Amygdala (tissue), 56 donors: Measurements from ENCODE around the gene POU3F2.

ENCODE experiments used
- DNase-seq, 56 donors: peaks; one replicate each; lab custom pipeline; 2025; lab: John Stamatoyannopoulos, UW

The POU3F2 gene

DNA sequence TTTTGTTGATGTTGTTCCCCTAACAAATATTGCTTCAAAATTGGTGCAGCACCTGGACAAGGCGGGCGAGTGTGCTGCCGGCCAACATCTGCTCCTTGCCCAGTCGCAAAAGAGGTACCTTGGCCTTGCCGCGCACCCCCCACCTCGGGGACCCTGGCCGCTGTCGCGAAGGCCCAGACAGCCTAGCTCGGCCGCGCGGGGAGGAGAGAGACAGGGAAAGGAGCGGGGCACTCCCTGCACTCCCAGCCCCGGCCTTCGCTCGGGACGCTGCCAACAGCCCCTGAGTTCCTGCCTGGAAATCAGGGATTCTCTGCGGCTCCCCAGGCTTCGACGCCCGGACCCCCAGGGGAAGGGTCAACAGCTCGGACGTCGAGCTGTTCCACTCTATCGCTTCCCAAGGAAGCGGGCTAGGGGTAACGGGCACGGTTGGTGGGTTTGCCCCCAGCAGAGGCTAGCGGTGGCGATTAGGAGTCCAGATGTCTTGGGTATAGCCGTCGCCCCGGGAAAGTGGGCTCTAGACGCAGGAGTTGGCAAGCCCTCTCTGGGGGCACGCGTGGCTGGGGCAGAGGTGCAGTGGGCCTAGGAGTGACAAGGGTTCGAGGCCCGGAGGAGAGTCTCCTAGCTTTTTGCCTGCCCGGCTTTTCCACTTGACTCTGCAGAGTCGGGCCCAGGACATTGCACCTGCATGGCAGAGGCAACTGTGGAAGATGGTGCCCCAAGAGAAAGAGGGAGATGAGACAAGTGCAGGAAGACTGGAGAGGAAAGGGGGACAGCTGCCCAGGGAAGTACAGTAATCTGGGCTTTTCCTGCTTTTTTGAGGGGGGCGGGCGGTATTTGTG, 8.2 kb downstream of the POU3F2 start:
- DNase-seq, result peak in 9 of 56 donors; percentile 18 to 64 (median 30)

DNA sequence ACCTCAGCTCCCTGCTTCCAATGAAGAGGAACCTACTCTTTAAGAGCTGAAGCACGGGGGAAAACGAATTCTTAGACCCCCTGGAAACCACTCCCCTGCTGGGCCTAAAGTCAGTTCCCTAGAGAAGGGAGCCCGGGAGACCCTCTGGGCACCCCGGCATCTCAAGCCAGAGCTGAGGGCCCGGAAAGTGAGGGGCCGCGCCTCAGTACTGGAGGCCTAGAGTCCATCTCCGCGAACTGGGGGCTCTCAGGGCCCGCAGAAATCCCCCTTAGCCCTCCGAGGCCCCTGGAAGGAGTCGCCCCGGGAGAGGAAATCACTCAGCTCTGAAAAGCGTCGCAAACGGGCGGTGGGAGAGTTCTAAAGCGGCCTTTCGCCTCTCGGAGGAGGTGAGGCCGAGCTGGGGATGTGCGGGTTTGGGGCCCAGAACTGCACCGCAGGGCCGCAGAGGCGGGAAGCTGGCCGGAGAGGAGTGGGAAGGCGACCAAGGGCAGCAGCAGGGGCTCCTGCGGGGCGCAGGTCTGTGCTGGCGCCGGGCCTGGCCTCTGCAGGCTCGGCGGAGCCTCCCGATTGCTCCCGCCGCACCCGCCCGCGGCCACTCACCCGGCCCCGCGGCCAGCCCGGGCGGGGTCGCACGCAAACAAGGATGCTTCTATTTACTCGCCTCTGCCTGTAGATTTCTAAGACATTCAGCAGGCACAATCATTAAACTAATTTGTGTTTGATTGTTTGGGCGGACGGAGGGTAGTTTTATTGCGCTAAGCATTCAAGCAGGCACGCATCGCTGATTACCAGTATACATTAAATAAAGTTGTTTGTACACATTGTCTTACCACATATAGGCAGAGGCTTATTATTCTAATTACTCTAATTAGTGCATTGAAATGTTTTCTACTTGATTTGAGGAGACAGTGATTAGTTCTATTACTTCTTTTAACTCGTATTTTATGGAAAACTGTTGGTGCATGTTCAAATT, 9.2 kb downstream of the POU3F2 start:
- peak in 16 of 56 donors; percentile 20 to 78 (median 46) for DNase-seq

DNA sequence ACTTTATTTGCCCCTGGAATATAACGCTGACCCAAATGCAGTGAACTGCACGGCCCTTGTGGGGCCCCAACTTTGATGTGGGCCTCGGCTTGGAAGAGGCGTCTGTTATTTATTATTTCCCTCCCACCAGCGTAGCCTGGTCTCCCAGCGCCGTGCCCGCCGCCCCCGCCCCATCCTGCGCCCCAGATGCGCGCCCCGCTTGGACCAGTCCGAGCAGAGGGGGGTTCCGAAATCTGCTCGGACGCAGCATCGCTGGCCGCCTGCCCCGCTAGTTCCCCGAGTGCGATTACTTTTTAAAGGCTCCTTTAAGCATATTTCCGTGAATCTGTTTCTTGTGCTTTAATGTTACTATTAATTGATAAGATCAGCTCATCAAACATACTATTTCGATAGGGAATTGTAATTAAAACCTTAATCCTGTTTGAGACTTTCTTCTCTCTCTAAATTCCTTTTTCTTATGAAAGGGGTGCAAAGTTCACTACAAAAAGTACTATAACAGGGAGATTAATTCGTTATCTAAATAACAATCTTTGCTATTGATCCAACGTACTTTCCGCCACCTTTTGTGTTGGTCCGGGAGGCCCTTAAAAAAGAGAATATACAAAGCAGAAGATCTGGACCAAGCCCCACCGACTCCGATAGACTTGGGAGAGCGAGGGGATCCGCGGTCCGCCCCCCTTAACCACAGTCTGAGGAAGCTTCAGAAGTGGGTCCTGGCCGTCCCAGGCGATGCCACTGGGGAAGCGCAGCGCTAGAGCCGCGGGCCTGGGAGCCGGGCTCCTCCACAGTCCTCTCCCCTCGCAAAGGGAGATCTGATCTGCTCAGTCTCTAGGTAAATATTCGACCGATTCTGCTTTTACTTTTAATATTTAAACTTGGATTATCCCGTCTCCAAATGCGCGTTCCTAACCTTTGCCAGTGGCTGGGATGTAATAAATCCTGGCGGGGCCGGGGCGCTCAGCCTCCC, 10.2 kb downstream of the POU3F2 start:
- peak in 4 of 56 donors; percentile 40 to 68 (median 46) for DNase-seq

DNA sequence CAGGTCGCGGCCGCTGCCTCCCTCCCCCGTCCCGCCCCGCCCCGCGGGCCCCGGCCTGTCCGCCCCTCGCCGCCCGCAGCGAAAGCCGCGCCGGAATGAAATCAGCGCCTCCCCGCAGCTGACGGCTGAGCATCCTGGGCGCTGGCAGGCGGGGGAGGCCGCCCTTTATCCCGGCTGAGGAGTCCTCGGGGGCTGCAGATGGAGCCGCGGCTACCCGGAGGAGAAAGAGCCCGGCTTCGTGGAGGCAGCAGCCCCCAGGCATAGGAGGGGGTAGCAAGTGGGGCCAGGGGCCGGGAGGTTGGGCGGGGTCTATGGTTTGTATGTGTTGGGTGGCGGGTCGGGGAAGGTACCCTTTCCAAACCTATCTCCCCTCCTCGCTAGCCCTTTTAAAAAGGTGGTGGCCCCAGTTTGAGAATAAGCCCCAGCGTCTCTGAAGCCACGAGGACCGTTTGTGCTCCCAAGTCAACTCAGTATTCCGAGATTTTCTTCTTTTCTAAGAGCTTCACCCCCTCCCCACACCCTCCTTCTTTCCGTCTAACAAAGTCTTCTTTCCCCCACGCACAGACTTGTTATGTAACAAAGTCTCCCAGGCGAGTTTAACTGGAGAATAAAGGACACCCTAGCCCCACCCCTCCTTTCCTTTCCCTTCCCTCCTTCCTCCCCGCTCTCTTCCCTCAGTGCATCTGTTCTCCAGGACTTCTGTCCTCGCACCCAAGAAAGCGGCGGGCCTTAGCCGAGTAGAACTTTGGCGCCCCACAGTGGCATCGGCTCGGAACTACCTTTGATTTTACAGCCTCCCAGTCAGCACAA, 11.0 kb downstream of the POU3F2 start:
- peak in 54 of 56 donors; percentile 28 to 92 (median 80) for DNase-seq

DNA sequence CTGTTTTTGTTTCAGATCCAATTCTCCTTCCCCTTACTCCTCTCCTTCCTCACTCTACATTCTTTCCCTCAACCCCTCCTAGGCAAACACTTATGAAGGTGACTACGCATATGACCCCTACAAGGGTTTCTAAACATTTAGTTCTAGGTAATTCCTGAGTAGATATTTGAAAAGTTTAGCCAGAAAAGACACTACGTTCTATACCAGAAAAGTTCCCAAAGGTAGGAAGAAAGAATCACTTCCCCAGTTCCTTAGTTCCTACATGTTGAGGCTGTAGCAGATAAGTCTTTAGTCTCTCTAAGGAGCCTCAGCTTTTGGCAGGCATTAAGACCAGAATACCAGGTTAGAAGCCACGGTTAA, 11.6 kb downstream of the POU3F2 start:
- no peak for DNase-seq

DNA sequence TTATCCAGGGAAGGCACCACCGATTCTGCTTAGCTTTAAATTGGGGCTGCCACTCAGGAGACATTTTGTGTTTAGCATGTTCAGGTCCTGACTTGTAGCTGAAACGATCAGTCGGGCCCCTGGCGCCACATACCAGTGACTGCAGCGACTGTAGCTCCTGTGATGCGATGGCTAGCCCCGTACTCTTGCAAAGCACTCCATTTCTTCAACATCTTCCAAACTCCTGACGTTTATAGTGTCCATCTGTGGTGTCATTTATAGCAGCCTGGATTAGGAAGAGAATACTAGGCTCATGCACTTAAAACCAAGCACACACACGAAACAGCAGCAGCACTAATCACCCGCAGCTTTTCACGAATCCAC, 13.0 kb downstream of the POU3F2 start:
- peak in 1 of 56 donors; percentile 3 for DNase-seq

DNA sequence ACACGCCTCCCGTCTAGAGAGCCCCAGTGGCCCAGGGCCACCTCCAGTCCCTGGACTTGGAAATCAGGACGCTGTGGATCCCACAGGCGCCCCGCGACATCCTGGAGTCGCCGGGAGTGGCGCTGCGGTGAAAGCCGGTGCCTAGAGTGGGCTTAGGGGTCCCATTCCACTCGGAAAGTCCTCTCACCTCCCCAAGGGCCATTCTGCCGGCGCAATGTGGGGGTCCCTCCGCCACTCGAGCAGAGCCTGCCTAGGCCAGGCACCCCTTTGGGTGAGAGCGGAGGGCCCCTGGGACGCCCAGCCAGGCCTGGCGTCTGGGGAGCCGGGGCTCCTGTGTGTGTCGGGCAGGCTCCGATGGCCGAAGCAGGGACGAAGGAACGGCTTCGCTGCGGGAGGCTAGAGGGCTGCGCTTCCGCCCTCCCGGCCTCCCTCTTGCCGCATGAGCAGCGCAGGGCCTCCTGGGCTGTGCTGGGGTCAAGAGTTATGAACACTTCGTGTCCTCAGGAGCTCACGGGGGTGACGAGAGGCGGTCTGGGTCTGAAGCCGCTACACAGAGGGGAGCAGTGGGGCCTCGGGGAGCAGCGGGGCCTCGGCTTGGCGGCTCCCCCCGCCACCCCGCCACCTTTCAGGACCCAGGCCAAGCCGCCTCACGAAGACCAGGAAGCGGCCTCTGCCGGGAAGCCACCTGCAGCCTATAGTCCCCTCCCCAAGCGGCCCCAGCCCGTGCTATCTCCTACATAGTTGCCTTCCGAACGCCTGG, 13.6 kb downstream of the POU3F2 start:
- DNase-seq, result peak in 1 of 56 donors; percentile 8

DNA sequence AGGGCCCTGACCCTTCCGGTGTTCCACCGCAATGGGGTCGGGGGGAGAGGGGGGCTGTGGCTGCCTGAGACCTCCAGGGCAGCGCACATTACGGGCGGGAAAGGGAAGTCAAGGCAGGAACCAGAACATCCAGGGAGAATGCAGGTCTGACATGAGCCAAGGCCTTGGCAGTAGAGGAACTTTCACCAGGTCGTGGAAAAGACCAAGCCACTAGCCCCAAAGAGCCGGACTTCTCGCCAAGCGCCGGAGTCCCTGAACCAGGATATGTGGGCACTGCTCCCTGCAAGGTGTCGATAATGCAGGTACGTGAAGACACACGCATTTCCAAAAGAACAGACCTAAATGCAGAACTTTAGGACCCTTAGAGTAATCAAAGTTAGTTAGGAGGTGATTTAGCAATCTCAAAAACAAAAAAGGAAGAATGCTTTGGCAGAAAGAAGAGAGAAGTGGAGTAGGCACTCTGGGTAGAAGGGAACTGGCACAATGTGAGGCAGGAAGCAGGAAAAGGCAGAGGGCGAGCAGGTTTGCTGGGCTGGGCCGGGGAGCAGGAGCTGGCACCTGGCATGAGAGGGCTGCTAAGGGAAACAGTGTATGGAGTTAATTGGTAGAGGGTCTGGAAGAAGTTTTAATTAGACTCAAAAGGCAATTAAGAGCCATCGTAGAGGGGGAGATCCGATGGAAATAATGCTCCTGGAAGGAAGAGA, 14.3 kb downstream of the POU3F2 start:
- no peak for DNase-seq

DNA sequence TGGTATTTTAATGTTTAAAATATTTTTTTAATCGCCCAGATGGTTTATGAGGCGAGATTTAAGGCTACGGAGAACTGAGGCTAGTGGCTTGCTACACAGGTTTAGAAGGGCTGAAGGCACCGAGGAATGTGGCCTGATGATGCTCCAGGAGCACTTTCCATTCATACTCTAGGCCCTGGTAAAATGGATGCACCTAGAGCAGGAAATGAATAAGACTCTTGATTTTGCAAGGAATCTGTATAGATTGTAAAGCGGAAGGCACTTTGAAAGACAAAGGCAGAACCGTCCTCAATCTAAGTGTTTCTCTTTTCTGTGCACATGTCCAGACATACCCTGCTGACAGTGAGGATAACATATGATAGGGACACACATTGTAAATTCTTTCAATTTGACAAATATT, 30.1 kb downstream of the POU3F2 start:
- DNase-seq, result no peak

DNA sequence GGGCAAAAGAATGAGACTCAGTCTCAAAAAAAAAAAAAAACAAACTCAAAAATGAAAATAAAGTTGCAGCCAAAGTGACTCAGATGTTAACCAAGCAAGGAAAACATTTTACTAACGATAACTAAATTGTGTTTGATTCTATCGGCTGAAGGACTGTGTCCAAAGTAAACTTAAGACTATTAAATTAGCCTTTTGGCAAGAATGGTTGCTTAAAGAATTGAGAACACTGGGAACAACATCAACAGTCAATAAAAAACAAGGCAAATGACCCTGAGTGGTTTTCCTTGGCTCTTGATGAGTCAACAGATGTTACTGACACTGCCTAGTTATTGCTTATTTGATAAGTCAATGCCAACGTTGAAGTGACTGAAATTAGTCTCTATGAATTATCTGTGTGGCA, 36.7 kb downstream of the POU3F2 start:
- no peak for DNase-seq

DNA sequence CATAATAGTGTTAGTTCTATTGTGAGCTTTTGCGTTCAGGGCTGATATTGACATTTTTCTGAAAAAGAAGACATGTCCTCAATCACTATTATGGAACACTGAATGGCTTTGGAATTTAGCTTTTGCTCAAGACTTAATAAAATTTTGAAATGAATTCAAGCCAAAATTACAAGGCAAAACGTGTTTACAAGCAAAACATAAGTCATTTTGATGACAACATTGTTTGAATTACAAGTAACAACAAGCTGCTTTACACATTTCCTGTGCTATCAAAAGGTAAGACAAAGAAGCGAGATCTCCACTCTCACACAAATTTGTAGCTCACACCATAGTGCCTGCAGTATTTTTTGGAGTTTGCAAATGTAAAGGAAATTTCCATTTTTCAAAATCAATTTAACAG, 37.4 kb downstream of the POU3F2 start:
- no peak for DNase-seq

DNA sequence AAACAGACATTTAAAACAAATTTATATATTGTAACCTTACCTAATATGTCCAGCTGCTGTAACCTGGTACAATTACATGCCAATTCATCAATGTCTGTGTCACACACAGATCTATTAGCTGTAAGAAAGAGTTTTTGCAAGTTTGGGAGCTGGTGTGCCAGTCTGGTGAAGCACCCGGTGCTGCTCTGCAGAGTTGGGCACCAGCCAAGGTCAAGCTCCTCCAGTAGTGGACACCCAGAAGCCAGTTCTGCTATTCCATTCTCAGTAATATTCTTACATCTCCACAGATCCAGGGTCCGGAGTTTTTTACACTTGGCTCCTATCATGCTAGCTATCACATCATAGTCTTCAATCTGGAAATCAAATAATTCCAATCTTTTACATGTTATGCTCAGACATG, 41.0 kb downstream of the POU3F2 start:
- DNase-seq, result peak in 11 of 56 donors; percentile 0 to 30 (median 3)

DNA sequence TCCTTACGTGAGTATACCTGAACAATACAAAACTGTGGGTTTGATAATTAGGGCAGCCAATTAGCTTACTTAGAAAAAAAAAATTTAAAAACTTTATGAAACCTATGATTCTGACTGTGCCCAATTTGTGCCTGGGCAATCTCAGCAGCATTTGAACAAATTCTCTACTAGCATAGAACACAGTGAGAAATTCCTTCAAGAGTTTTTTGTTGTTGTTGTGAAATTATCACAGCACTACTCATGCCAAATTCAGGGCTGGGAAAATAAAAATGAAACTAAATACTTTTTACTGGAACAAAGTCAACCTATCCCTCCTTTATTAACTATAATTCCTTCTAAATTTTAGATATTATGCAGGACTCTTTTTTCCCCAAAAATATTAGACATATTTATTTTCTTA, 42.9 kb downstream of the POU3F2 start:
- DNase-seq, result no peak

DNA sequence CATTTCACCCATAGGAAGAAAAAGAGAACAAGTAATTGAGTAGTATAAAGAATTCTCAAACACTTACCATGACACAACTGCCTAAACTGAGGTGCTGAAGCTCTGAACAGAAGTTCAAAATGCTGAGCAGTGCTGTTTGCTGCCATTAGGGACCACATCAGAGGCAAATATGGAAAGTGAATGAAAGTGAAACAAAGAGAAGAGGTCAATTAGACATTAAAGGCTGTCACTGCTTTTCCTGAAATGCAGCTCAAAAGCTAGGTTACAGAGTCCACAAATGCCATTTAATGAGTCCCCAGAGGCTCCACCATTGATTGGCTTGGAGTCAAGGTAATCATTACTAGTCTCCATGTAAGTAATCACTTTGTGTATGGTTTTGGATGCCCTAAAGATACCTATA, 46.1 kb downstream of the POU3F2 start:
- DNase-seq, result no peak

DNA sequence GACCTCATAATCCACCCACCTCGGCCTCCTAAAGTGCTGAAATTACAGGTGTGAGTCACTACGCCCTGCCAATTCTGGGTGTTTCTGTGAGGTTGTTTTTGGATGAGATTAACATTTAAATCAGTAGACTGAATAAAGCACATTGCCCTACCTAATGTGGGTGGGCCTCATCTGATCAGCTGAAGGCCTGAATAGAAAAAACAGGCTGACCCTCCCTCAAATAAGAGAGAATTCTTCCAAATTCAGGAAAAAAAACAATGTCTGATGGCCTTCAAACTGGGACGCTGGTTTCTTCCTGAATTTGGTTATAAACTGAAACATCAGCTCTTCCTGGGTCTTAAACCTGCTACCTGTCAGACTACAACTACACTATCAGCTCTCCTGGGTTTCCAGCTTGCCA, 51.0 kb downstream of the POU3F2 start:
- DNase-seq, result no peak

DNA sequence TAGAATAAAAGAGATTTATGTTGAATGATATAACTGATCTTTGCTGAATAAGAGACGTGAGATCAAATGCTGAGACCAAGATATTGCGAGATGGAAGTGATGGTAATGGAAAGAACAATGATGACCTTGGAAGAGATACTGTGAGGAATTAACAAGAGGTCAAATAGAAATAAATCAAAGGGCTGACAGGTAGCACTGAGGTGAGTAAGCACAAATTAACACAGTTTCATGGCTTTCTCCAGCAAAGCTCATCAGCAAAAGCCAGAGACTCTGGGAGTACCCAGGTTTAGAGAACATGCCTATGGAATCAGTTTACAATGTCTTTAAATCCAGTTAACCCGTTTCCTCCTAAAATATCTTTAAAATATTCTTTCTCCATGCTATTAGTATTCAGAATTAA, 53.3 kb downstream of the POU3F2 start:
- DNase-seq, result no peak
